ENCODE data around the gene CD3E.
A peak's percentile ranks its signal among the peaks of the same experiment; 100 is the strongest.

CD3E gene

DNA sequence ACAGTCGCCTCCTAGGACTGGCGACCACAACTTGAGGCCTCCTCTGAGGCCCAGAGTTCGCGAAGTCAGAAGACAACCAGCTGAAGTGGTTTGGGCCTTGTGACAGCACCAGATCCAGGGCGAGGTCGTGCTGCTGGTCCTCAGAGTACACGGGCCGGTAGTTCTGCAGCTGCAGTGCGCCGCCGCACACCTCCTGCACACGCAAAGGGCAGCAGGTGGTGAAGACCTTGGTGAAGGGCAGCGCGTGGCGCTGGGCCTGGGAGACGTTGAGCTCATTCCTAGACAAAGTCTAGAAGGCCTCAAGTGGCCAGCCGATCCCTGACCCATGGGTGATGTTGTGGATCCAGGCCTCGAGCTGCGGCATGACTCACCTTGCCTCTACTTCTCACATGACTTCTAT lies 18.2 kb downstream of the CD3E start:
- DNase-seq (ENCODE audit: low read depth in 2 of 2), result no peak

DNA sequence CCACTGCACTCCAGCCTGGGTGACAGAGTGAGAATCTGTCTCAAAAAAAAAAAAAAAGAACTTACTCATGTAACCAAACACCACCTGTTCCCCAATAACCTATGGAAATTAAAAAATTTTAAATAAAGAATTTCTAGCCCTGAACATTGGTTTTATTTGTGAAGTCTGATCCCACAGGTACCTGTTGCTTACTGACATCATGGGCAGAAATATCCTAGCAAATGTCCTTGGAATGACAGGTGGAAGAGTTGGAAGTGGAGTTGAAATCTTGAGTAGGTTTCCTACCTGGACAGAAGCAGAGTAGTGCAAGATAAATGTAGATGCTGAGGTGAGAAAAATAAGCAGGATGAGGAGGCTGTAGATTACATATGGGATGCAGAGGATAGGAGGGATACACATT lies 20.8 kb downstream of the CD3E start:
- no peak for DNase-seq (ENCODE audit: low read depth in 2 of 2)

DNA sequence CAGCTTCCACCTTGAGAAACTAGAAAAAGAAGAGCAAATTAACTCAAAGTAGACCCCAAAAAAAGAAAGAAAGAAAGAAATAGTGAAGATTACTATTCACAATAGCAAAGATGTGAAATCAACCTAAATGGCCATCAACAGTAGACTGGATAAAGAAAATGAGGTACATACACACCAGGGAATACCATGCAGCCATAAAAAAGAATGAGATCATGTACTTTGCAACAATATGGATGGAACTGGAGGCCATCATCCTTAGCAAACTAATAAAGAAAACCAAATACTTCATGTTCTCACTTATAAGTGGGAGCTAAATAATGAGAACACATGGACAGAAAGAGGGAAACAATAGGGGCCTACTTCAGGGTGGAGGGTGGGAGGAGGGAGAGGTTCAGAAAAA lies 24.2 kb downstream of the CD3E start:
- DNase-seq (ENCODE audit: low read depth in 2 of 2), result no peak

DNA sequence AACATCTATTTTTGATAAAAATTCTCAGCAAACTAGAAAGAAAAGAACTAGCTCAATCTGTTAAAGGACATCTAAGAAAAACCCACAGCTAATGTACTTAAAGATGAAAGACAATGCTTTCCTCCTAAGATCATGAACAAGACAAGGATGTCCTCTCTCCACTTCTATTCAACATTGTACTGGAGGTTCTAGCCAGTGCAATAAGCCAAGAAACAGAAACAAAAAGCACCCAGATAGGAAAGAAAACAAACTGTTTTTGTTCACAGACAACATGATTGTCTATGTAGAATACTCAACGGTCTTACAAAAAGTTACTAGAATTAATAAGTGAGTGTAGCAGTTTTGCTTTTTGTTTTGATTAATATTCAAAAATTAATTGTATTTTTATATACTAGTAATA lies 30.2 kb downstream of the CD3E start:
- no peak for DNase-seq (ENCODE audit: low read depth in 2 of 2)

DNA sequence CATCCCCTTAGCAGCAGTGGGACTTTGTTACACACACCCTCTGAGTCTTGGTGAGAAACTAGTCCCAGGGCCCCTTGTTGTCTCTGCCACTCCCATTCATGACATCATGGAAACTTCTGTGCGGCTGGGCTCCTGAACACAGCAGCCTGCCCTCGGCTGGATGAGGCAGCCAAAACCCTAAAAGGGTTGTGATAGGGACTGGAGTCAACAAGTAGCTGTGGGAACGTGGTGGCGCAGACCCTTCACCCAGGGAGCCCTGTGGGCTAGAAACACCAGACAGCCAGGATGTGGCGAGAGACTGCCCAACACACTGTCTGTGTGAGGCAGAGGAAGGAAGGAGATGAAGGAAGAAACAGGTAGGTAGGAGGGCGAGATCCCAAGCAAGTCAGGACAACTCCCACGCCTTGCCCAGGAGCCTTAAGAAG lies 34.1 kb downstream of the CD3E start:
- peak; percentile 75 to 79 for DNase-seq (ENCODE audit: low read depth in 2 of 2)

DNA sequence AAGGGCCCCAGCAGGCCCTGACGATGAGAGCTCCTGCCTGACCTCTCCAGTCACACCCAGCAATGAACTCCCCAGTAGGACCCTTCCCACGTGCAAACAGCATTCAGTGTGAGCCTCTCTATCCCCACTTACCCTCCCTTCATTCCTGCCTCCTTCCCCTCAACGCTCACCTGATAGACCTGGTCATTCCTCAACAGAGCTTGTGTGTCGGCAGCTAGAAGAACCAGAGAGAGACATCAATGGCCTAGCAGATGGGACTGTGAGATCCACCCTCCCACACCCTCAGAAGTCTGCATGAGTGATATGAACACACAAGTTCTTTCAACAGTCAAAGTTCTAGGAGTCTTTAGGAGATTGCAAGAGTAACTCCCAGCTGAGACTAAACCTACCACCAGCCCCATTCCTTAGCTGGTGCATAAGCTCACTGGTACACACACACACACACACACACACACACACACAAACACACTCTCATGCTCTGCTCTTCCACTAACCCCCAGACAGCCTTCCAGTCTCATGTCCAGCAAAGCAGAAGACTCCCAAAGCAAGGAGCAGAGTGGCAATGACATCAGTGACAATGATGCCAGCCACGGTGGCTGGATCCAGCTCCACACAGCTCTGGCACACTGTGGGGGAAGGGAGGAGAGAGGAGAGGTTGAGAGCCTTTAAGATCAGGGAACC lies 34.9 kb downstream of the CD3E start:
- DNase-seq (ENCODE audit: low read depth in 2 of 2), result no peak

DNA sequence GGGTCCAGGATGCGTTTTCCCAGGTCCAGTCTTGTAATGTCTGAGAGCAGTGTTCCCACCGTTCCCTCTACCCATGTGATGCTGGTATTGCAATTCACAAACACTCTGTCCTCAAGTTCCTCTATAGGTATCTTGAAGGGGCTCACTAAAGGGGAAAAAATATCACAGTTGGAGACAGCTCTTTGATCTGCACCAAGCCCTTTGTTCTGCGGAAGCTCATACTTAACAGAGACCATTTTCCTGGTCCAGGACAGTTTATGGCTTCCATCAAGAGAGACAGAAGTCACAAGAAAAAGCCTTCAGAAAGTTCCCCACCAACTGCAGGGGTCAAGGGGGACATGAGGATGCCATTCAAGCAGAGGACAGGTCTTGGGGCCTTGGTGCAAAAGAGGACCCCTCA lies 35.9 kb downstream of the CD3E start:
- DNase-seq (ENCODE audit: low read depth in 2 of 2), result no peak

DNA sequence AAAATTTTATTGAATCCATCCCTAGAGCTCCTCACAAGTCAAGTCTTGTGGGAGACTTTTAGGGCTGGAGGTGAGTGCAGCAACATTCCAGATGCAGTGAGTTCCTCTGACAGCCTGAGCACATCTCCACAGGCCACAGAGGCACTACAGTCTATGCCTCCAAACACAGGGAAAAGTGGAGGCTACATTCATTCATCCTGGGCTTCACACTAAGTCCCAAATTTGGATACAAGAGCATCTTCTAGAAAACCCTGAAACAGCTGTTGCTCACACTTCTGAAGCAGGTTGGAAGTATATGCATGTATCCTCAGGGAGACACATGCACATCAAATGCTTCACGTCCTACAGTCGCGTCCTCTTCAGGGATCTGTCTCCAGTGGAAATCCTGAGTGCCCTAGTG lies 36.7 kb downstream of the CD3E start:
- DNase-seq (ENCODE audit: low read depth in 2 of 2), result no peak

DNA sequence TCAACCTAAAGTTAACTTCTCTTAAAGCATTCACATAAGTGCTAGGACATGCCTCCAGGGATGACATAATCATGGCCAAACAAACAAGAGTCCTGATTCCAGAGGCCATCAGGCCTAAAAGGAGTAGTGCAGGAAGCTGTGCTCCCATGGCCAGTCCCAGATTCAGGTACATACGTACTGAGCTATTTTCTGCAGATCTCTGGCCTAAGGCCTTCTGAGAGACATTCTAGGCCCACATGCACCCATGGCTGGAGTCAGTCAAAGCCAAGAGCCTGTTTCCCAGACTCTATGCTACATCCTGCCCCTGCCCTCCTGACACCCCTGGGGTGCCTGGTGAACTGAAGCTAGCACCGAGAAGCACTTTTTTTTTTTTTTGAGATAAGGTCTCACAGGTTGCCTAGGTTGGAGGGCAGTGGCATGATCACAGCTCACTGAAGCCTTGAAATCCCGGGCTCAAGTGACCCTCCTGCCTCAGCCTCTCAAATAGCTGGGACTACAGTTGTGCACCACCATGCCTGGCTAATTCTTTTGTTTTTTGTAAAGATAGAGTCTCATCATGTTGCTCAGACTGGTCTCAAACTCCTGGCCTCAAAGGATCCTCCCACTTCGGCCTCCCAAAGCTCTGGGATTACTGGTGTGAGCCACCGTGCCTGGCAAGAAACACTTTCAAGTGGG lies 37.4 kb downstream of the CD3E start:
- no peak for DNase-seq (ENCODE audit: low read depth in 2 of 2)

DNA sequence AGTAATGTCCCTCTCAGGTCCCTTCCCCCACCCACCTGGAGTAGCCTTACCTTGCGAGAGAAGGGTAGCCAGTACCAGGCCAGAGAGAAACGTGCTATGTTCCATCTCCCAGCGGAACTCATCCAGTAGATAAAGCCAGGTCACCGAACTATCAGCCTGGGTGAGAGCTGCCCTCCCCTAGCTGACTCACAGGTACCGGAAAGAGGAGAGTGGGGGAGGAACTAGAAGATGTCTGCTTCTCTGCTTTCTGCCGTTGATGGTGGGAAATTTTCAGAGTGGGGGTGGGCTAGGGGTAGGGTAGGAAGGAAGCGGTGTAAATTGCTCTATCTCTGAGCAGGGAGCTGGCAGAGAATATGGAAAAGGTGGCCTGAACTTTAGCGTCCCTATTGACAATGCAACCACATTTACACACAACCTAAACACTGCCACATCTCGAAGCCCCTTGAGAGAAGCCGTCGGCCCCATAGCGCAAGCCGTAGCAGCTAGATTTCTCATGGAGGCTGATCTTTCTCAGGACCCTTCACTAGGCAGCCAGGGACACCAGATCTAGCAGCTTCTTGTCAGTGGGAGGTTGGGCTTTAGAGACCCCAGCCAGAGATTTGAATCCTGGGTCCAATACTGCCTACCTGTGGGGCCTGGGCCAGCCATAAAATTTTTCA lies 38.1 kb downstream of the CD3E start, which contains the start of gene CD3D:
Gene CD3D (minus strand): TSS at position 203 of the 659 bp plus-strand sequence. CDS start 98 bp downstream, at position 105.
- peak in 1 of 2 donors; percentile 27 for DNase-seq (ENCODE audit: low read depth in 2 of 2)

DNA sequence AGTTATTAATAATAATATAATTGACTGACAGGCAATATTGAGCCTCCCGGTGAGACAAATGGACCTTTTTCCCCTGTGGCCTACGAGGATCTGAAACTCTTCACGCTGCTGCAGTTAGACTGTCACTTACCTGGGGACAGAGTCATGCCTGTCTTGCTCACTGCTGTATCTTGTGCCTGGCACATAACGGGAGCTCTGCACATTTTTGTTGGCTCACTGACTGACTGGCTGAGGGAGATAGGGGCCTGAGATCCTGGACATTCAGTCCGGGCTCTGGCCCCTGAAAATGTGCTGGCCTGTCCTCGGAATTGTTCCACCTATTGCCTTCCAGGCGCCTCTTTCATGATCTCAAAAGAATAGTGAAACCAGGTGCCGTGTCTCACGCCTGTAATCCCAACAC lies 38.7 kb downstream of the CD3E start:
- DNase-seq (ENCODE audit: low read depth in 2 of 2), result no peak

DNA sequence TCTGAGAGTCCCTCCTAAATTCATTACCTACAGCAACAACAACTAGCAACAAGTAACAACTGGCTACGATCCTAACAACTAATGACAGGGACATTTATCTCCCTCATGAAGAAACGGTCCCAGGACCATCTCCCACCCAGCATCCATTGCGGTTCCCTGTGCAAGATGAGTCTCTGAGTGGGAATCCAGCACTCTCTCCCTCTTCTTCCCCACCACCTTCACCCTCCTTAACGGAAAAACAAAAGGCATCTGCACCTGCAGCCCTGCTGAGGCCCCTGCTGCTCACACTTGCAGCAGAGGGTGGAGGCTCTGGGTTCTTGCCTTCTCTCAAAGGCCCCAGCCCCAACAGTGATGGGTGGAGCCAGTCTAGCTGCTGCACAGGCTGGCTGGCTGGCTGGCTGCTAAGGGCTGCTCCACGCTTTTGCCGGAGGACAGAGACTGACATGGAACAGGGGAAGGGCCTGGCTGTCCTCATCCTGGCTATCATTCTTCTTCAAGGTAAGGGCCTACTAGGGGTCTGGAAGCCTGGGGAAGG lies 39.5 kb downstream of the CD3E start, which contains the start of gene CD3G:
Gene CD3G (plus strand): TSS at position 364 of the 535 bp plus-strand sequence. CDS start 80 bp downstream, at position 444.
- peak; percentile 39 to 42 for DNase-seq (ENCODE audit: low read depth in 2 of 2)

DNA sequence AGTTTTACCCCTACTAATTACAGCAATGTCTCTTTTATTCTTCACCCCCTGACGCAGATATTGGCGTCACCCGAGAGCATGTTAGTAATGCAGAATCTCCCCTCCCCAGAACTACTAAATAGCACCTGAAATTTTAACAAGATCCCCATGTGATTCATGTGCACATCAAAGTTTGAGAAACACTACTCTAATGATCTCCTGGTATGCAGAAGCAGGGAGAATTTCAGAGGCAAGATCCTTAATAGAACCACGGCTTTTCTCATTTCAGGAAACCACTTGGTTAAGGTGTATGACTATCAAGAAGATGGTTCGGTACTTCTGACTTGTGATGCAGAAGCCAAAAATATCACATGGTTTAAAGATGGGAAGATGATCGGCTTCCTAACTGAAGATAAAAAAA lies 44.9 kb downstream of the CD3E start:
- no peak for DNase-seq (ENCODE audit: low read depth in 2 of 2)

DNA sequence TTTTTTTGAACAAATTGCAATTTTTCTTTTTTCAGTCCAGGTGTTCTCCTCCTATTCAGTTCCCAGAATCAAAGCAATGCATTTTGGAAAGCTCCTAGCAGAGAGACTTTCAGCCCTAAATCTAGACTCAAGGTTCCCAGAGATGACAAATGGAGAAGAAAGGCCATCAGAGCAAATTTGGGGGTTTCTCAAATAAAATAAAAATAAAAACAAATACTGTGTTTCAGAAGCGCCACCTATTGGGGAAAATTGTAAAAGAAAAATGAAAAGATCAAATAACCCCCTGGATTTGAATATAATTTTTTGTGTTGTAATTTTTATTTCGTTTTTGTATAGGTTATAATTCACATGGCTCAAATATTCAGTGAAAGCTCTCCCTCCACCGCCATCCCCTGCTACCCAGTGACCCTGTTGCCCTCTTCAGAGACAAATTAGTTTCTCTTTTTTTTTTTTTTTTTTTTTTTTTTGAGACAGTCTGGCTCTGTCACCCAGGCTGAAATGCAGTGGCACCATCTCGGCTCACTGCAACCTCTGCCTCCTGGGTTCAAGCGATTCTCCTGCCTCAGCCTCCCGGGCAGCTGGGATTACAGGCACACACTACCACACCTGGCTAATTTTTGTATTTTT lies 48.7 kb downstream of the CD3E start:
- DNase-seq (ENCODE audit: low read depth in 2 of 2), result no peak

DNA sequence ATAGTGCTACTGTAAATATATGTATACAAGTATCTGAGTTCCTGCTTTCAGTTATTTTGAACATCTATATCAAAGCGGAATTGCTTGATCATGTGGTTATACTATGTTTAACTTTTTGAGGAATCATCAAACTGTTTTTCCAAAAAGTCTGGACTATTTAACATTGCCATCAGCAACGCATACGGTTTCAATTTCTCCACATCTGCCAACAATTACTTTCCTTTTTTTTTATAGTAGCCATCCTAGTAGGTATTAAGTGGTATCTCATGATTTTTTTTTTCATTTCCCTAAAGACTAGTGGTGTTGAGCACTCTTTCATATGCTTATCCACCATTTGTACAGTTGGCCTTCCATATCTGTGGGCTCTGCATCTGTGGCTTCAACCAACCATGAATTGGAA lies 53.5 kb downstream of the CD3E start:
- no peak for DNase-seq (ENCODE audit: low read depth in 2 of 2)

DNA sequence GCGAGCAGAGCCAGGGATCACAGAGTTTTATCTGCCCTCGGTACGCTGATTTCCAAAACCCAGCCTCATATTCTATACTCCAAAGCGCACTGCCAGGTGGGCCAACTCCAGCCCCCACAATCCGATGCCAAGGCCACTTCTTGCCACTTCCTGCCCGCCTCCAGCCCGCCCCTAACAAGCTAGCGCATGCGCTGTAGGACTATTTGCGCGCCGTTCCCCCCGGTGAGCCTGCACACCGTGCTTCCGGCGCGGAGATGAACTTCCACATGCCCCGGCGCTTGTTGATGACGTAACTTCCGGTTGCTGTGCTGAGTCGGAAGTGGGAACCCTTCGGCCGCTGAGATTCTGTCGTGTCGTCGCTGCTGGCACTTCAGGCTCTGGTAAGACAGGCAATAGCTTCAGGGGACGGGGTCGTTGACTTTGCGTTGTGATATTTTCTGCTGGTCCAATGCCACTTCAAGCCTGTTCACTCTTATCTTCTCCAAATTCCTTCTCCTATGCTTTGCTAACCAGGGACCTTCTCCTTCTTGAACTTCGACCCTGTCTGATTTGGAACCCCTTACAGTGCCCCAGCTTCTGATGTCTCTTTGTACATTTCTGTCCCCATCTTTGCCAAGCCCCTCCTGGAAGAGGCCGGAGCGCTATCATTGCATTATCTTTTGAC lies 54.9 kb downstream of the CD3E start, which contains the start of gene UBE4A:
Gene UBE4A (plus strand): TSS at position 306 of the 664 bp plus-strand sequence. CDS start 5,481 bp downstream, outside the sequence.
- peak; percentile 94 to 98 for DNase-seq (ENCODE audit: low read depth in 2 of 2)

DNA sequence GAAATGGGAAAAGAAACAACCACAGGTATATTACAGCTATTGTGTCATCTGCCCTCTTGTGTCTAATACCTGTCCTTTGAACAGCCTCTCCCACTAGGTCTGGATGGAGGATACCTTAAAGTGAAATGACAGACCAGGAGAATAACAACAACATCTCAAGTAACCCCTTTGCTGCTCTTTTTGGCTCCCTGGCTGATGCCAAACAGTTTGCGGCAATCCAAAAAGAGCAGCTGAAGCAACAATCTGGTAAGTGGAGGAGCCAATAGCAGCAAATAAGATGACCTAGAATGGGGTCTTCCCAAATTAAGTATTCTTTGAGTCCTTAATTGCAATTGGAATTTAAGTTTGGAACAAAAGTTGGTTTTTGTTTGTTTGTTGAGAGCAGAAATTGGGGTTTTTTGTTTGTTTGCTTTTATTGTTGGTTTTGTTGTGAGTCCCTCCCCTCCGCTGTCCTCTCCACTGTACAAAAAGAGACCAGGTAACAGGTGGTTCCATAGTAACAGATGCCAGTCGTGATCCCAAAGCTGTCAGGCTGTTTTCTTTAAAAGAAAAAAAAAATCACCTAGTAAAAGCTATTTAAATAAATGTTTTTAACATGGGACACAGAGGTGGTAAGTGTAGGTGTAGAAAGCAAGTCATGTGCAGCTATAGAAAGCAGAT lies 60.6 kb downstream of the CD3E start:
- no peak for DNase-seq (ENCODE audit: low read depth in 2 of 2)
